ENCODE measurements around the gene B4GALT6. TPM values are rescaled to one million over a fixed set of nuclear protein-coding genes. Genes with fewer than 3 reads are reported as not detected.

The B4GALT6 gene
- total and polyA plus RNA-seq, 2 of the 4 experiments (the other 2 are of a cell fraction): 1.1 to 3.9 TPM

GRCh38 chr18:31630549-31630948, 53.8 kb downstream of the B4GALT6 start:
- WGBS, 2 experiments (ENCODE audit: extremely low coverage in 2 of 2, insufficient read length in 1 of 2): 100% methylated on average over 1 of the region's 4 CpGs; no CpG with 5 or more reads in 1 of the 2 experiments
- Histone ChIP-seq H4K91ac (ENCODE audit: insufficient read depth, low read depth, low read length) (no peak overlapping the region), H3K27me3 (ENCODE audit: control insufficient read depth, insufficient read depth, low read length) (no peaks in the 10 kb centered on the region), H3K36me3 (ENCODE audit: control insufficient read depth, insufficient read depth, low read length) (no peaks in the 10 kb centered on the region), H3K4me3 (ENCODE audit: insufficient read depth, low read depth, low read length) (no peak overlapping the region), H2AK9ac (replicated peaks; ENCODE audit: low read depth, low read length, poor library complexity) (no peak overlapping the region), H2BK5ac (ENCODE audit: low read depth, low read length, poor library complexity, severe bottlenecking) (no peak overlapping the region), H3K9ac (ENCODE audit: low read depth, low read length) (no peak overlapping the region), H3K9me1 (ENCODE audit: insufficient read depth, low read length) (no peaks in the 10 kb centered on the region), H3K14ac (replicated peaks; ENCODE audit: low read depth, low read length) (no peak overlapping the region), H2AK5ac (ENCODE audit: low read depth, low read length) (no peak overlapping the region), H2BK20ac (ENCODE audit: low read depth, low read length) (no peak overlapping the region), H3K4ac (ENCODE audit: low read depth, low read length) (no peak overlapping the region), H3K23ac (ENCODE audit: low read depth, low read length) (no peak overlapping the region), H2BK120ac (ENCODE audit: low read depth, low read length) (no peak overlapping the region), H3K4me2 (ENCODE audit: low read depth, low read length) (no peak overlapping the region), H4K20me1 (ENCODE audit: insufficient read depth, low read length) (no peaks in the 10 kb centered on the region), H3K79me1 (ENCODE audit: low read depth in 1 of 2, low read length in 2 of 2) (no peaks in the 10 kb centered on the region), H4K5ac (ENCODE audit: low read depth, low read length) (no peak overlapping the region), H3K4me1 (ENCODE audit: control insufficient read depth, insufficient read depth, low read length) (no peaks in the 10 kb centered on the region), H4K8ac (ENCODE audit: low read depth in 2 of 2, low read length in 2 of 2) (no peak overlapping the region), H3K27ac (ENCODE audit: insufficient read depth, low read length) (no peak overlapping the region), H3K9me3 (ENCODE audit: control insufficient read depth, insufficient read depth, low read length) (no peaks in the 10 kb centered on the region), H3K56ac (ENCODE audit: extremely low read depth, insufficient read depth, low read length) (no peak overlapping the region), H3K18ac (ENCODE audit: low read depth, low read length) (no peak overlapping the region), H2BK15ac (ENCODE audit: low read depth, low read length) (no peak overlapping the region), H2AFZ (replicated peaks; ENCODE audit: low read length, poor library complexity) (no peak overlapping the region)
- ChIA-PET CTCF (no interaction called here), POLR2A (ENCODE audit: unreplicated experiment) (no interaction called here)
- intact Hi-C loops (cut with micrococcal nuclease): no loop called here
- in situ Hi-C loops (cut with MboI; ENCODE audit: low sequenced_read_pairs): no loop called here
- dilution Hi-C loops (cut with HindIII; ENCODE audit: low sequenced_read_pairs, unreplicated experiment): no loop called here
- no TSS peak for BruUV-seq (replicated peaks)
- TF ChIP-seq FOS (IDR thresholded peaks at IDR 0.05; ENCODE audit: low read depth, low read length) (no peak), RAD21 (IDR thresholded peaks at IDR 0.05; ENCODE audit: low read length) (no peak), CEBPB (IDR thresholded peaks at IDR 0.05; ENCODE audit: low read depth, low read length) (no peak), RCOR1 (IDR thresholded peaks at IDR 0.05; ENCODE audit: insufficient replicate concordance, low read length) (no peak), MAZ (IDR thresholded peaks at IDR 0.05; ENCODE audit: borderline replicate concordance, low read depth, low read length) (no peak), ELK1 (IDR thresholded peaks at IDR 0.05; ENCODE audit: borderline replicate concordance, low read depth, low read length) (no peak)
- no peak for DNase-seq
- ATAC-seq (ENCODE audit: low read depth): no peak
